D721Med (cell line): ENCODE results near the gene ITGAE.
"Not testable (repeated sequence)": the region's sequence is repeated elsewhere in the genome, so short reads cannot be mapped to it uniquely, and the experiment has no call there.

Experiments
- DNase-seq: peaks from one replicate; pipeline ENCODE4 v3.0.0; 2011; ENCODE audit warnings: low spot score; ENCODE audit not compliant: insufficient read length
- FAIRE-seq: peaks from 2 replicates; lab custom pipeline; 2011; peaks lifted over from hg19 to GRCh38; lab: Jason Lieb, UNC
- CTCF ChIP-seq: IDR thresholded peaks from 2 replicates; pipeline ENCODE4 v1.5.1; 2012; ENCODE audit warnings: mild to moderate bottlenecking, control low read depth; ENCODE audit not compliant: insufficient read depth; ENCODE audit errors: missing control alignments

Gene ITGAE

GRCh38 chr17:3719265-3719664, 81.7 kb downstream of the ITGAE start:
- TF ChIP-seq CTCF, result no peak
- FAIRE-seq (no peak), DNase-seq (no peak)

GRCh38 chr17:3718201-3718600, 82.8 kb downstream of the ITGAE start:
- DNase-seq, result no peak
- TF ChIP-seq CTCF, result no peak
- no peak for FAIRE-seq

GRCh38 chr17:3715296-3715695, 85.7 kb downstream of the ITGAE start:
- no peak for FAIRE-seq
- DNase-seq, result no peak
- TF ChIP-seq CTCF, result no peak

- no peak for TF ChIP-seq CTCF
- no peak for DNase-seq
- no peak for FAIRE-seq
These were observed 88.1 kb downstream of the ITGAE start for GRCh38 chr17:3712811-3713463.

GRCh38 chr17:3710951-3711383, 90.0 kb downstream of the ITGAE start:
- no peak for TF ChIP-seq CTCF
- FAIRE-seq (no peak), DNase-seq (no peak)

GRCh38 chr17:3708366-3708765, 92.6 kb downstream of the ITGAE start:
- no peak for FAIRE-seq
- TF ChIP-seq CTCF, result no peak
- DNase-seq, result no peak

- FAIRE-seq, DNase-seq: not testable (repeated sequence)
These were observed 95.3 kb downstream of the ITGAE start for GRCh38 chr17:3705718-3705984.
